ENCODE data around the gene PHKB.

Gene PHKB

DNA sequence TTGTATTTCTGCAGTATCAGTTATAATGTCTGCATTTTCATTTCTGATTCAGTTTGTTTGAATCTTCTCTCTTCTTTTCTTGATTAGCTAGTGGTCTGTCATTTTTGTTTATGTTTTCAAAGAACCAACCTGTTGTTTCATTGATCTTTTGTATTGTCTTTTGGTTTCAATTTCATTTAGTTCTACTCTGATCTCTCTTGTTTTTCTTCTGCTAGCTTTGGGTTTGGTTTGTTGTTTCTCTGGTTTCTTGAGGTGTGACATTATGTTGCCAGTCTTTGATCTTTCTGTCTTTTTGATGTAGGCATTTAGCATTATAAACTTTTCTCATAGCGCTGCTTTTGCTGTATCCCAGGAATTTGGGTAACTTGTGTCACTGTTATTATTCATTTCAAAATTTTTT, 107.2 kb downstream of the PHKB start:
- DNase-seq (ENCODE audit: low read depth): no peak

GRCh38 chr16:47571049-47571448, 109.9 kb downstream of the PHKB start:
- DNase-seq (ENCODE audit: low read depth): no peak

DNA sequence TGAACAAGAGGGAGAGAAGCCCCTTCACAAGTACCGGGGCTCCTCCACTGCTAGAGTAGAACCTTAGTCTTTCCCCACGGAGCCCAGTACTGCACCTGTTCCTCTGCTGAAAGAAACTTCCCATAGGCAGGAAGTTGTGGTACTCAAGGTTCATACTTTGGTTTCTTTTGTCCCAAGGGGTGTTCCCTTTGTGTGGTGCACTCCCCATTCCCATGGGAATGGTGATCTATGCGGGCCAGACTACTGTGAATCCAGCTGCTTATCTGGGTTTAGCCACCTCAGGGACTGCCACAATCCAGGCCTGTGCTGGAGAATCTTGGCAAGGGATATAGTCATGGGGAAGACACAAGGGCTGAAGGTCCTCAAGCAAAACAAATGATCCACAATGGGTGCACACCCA, 110.6 kb downstream of the PHKB start:
- DNase-seq (ENCODE audit: low read depth): no peak

DNA sequence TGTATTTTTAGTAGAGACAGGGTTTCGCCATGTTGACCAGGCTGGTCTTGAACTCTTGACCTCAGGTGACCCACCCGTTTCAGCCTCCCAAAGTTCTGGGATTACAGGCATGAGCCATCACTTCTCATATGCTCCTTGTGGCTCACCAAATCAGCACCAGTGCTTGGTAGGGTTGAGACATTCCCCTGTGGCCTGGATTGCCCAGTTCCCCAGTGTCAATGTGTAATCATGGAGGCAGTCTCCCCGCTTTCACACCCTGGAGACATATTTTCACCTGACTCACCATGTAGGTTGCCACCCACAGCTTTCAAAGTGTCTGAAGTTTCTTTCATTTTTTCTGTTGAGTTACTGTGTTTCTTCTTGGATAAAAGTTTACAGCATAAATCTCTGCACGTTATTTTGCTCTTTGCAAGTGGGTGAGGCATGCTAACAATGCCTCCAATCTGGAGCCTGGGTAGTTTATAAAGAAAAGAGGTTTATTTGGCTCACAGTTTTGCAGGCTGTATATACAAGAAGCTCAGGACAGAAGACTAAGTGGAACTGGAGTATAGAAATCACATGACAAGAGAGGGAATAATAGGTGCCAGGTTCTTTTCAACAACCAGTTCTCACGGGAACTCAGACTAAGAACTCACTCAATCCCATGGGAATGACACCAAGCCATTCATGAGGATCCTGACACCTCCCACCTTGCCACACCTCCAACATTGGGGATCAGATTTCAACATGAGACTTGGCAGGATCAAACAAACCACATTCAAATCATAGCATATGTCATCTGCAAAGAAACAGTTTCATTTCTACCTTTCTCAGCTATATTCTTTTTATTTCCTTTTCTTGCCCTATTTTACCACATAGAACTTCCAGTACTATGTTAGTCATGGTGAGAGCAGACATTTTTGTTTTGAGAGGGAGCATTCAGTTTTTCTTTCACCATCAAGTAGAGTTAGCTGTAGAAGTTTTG, 113.2 kb downstream of the PHKB start:
- DNase-seq (ENCODE audit: low read depth): peak; percentile 5

- DNase-seq (ENCODE audit: low read depth): no peak
Observed at GRCh38 chr16:47577029-47577428, 115.9 kb downstream of the PHKB start.

GRCh38 chr16:47578033-47578432, 116.9 kb downstream of the PHKB start:
- DNase-seq (ENCODE audit: low read depth): no peak

DNA sequence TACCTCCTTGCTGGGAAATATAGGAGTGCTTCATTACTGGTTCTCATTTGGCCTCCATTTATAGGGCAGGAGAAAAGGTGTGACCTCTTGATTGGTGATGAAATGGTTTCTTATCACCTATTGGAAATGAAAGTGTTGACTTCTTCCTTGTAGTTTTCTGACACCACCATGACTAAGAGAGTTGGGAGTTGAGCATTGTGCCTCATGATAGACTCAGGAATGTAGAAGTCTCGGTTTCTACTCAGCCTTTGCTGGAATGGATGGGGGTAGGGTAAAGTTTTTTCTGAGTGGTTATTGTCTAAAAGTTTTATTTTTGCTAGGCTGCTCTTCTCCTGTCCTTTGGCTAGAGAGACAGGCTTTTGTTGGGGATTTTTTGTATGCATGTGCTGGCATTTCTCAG, 117.4 kb downstream of the PHKB start:
- DNase-seq (ENCODE audit: low read depth): no peak

DNA sequence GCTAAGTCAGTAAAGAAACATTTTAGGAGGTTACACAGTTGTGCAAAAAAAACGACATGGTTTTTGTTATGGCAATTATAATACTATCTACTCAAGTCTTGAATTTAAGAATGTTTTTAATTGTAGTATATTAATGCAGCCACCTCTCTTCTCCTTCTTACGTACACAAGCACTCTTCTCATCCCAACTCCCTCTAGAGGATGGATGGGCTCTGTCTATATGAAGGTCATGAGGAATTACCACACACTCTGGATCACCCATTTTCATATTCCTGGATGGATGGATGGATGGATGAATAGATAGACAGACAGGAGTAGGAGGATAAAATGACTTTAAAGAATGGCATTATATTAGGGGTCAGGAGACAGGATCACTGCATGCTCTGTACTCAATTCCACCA, 120.0 kb downstream of the PHKB start:
- no peak for DNase-seq (ENCODE audit: low read depth)

- no peak for DNase-seq (ENCODE audit: low read depth)
Observed at GRCh38 chr16:47584464-47585225, 123.5 kb downstream of the PHKB start.

DNA sequence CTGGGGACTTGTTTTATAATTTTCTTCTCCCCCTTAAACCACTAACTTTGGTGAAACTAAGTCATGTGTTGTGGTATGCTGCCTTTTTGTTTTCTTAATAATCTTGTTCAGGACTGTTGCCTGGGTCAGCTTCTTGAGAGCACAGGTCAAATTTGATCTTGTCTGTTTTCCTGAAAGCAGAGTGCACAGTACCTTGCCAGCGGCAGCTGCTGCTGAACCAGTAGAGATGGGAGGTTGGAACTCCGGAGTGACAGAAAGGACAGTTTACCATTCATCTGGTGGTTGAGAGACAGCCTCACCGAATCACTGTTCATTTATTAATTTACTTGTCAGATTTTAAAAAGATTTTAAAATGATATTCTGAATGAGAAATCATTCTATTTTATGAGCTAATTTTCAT, 125.0 kb downstream of the PHKB start:
- no peak for DNase-seq (ENCODE audit: low read depth)

- no peak for DNase-seq (ENCODE audit: low read depth)
Observed at GRCh38 chr16:47590472-47590871, 129.3 kb downstream of the PHKB start.

- DNase-seq (ENCODE audit: low read depth): no peak
Observed at GRCh38 chr16:47592232-47592631, 131.1 kb downstream of the PHKB start.

DNA sequence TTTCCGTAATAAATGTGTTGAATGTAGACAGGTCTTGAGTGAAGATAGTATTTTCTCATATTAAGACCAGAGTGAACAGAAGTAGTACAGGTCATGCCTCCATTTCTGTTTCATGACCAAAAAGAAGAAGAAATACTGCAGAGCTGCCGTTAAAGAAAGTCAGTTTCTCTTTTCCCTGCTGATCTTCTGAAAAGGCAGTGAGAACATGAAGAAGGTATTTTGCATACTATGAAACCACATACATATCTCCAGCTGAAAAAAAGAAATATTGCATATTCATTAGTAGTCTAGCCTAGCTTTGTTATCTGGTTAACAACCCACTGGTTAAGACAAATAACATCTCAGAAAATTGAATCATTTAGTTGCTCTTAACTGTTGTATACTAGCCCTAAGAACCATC, 138.4 kb downstream of the PHKB start:
- DNase-seq (ENCODE audit: low read depth): no peak

DNA sequence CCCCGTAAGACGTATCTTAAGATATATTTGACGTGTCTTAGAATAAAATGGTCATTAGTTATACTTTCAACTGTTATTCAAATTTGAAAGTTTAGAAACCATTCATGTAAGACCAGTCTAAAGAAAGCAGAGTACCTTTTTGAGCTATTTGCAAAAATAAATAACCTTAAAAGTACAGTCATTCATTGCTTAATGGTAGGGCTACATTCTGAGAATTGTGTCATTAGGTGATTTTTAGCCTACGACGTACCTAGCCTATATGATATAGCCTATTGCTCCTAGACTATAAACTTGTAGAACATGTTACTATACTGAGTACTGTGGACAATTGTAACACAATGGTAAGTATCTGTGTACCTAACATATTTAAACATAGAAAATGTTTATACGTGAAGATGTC, 139.2 kb downstream of the PHKB start:
- DNase-seq (ENCODE audit: low read depth): no peak

DNA sequence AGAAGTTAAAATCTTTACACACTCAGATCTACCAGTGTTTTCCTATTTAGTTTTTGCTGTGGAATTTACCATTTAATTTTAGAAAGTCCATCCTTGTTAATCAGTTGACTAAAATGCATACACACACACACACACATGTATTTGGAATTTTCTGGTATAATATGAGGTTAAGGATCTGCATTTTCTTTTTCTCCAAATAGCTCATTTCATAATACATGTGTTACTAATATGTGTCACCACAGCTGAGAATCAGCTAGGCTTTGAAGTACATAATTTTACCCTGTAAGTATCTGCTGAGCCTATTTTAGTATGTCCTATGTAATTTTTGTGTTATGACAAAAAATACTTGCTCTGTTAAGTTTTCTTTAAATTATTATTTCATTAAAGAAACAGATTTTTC, 143.2 kb downstream of the PHKB start:
- DNase-seq (ENCODE audit: low read depth): no peak

- no peak for DNase-seq (ENCODE audit: low read depth)
Observed at GRCh38 chr16:47611042-47611441, 149.9 kb downstream of the PHKB start.

- DNase-seq (ENCODE audit: low read depth): no peak
Observed at GRCh38 chr16:47611848-47612493, 150.8 kb downstream of the PHKB start.

- no peak for DNase-seq (ENCODE audit: low read depth)
Observed at GRCh38 chr16:47612711-47613110, 151.6 kb downstream of the PHKB start.

- no peak for DNase-seq (ENCODE audit: low read depth)
Observed at GRCh38 chr16:47613251-47613650, 152.1 kb downstream of the PHKB start.

DNA sequence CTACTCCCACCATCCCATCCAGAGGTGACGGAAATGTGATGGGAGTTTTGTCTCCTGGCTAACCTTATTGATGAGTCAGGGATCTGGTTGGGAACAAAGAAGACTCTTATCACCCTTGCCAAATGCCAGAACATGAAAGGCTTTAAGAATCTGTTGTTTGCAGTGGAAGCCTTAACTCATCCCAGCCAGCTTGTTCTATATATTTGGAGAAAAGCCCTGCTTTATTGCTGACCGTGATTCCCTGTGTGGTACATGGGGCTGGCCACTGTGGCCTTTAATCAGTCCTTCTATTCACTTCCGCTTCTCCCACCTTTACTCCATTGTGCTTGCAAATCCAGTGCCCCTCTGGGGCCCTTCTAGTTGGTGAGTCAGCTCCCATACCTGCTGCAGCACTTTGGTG, 156.6 kb downstream of the PHKB start:
- DNase-seq (ENCODE audit: low read depth): no peak

GRCh38 chr16:47622451-47623176, 161.5 kb downstream of the PHKB start:
- no peak for DNase-seq (ENCODE audit: low read depth)

- DNase-seq (ENCODE audit: low read depth): no peak
Observed at GRCh38 chr16:47624563-47624962, 163.4 kb downstream of the PHKB start.

Measured in activated gamma-delta T cell treated with anti-CD3 and anti-CD28 coated beads, Interleukin-2, amount 50 U/mL, for 16 hours (primary cell).